VCaP (cell line): ENCODE measurements around the gene KCNIP3.

Experiments used
- H3K27ac ChIP-seq: fragments of 450-650 bp; 2 replicates; pipeline ENCODE4 v1.5.1; 2017
- TF ChIP-seq, protein P1 (sequence below): fragments of 450-650 bp; conservative IDR thresholded peaks from 2 replicates; pipeline ENCODE4 v1.5.1; 2017; ENCODE audit warnings: mild to moderate bottlenecking, moderate library complexity

KCNIP3 gene

DNA sequence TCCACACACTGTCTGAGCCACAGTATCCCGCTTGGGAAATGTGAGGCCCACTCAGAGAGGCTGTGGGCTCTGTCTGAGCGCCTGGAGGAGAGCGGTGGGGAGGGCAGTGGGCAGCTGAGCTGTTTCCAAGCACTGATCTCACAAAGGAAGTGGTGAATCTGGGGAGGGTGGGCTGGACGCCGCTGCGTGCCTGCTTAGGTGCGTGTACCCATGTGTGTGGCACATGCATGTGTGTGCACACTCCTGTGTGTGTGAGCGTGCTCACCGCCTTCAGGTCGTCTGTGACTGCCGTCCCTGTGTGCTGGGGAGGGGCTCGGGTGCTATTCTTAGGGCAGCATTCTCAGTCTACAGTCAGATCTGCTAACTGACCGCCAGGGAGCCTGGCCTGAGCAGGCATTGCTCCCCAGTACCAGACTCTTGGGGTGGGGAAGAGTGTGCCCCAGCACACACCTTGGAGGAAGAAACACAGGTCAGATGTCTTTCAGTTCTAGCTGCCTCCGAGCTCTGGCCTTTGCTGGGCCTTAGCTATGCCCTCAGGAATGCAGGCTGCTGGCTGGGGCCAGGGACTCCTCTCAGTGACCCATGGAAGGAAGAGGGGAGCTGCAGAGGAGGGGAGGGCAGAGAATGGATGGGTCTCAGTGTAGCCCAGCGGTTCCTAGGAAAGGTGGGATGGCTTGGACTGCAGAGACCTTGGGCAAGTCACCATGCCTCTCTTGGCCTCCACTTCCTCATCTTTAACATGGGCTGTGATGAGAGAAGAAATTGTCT lies 31.4 kb downstream of the KCNIP3 start:
- no peak overlapping the region for H3K27ac ChIP-seq
- TF ChIP-seq, protein P1, sequence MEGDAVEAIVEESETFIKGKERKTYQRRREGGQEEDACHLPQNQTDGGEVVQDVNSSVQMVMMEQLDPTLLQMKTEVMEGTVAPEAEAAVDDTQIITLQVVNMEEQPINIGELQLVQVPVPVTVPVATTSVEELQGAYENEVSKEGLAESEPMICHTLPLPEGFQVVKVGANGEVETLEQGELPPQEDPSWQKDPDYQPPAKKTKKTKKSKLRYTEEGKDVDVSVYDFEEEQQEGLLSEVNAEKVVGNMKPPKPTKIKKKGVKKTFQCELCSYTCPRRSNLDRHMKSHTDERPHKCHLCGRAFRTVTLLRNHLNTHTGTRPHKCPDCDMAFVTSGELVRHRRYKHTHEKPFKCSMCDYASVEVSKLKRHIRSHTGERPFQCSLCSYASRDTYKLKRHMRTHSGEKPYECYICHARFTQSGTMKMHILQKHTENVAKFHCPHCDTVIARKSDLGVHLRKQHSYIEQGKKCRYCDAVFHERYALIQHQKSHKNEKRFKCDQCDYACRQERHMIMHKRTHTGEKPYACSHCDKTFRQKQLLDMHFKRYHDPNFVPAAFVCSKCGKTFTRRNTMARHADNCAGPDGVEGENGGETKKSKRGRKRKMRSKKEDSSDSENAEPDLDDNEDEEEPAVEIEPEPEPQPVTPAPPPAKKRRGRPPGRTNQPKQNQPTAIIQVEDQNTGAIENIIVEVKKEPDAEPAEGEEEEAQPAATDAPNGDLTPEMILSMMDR = no peak

DNA sequence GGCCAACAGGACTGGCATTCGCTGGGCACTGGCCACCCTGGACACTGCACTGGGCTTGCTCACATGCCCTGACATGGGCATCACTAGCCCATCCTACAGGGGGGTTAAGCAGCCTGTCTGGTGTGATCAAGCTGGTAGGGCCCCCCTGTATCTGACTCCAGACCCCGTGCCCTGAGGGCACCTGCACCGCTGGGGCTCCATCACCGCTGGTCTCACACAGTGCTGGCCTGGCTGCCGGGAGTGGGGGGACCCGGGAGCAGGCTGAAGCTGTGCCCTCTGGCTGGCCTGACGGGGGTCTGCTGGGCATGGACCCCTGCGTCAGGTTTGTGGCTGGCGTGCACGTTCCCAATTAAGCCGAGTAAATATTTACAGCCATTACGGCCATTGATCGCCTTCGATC lies 32.3 kb downstream of the KCNIP3 start:
- H3K27ac ChIP-seq = no peak overlapping the region
- TF ChIP-seq, protein P1 = no peak

DNA sequence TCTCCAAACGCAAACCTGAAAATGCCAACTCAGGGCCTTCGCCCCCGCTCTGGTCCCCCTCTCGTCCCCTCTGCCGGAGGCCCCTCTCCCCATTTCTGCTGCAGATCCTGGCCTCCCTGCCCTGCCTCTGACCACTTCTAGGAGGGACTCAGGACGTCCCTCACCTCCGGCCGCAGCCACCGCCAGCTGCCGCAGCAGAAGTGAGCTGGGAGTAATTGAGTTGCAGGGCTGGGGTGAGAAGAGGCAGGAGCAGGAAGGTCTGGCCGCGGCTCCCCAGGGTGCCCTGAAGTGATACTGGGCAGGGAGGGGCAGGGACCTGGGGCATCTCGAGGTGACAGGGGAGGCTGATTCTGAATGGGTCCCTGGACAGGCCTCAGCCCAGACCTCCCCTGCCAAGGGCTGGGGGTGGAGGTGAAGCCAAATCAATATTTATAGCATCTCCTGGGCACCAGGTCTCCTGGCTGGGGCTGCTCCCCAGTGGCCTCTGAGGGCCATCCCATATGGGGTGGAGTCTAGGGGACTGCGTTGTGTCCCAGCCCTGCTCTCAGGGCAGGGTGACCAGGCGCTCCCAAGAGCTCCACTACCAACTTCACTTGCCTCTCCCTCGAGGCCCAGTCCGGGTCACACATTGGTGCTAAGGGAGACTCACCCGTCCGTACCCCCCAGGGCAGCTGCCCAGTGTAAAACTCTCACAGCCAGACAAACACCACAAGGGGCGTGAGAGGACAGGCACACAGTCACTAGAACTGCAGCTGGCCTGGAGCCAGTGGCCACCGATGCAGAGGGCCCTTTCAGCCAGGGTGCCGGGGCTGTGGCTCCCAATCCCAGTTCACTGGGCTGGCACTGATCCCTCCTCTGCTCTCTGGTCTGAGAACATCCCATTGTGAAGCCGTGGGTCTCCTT lies 33.0 kb downstream of the KCNIP3 start:
- peak overlapping the region; percentile 56 for H3K27ac ChIP-seq
- TF ChIP-seq, protein P1 = peak; percentile 56

DNA sequence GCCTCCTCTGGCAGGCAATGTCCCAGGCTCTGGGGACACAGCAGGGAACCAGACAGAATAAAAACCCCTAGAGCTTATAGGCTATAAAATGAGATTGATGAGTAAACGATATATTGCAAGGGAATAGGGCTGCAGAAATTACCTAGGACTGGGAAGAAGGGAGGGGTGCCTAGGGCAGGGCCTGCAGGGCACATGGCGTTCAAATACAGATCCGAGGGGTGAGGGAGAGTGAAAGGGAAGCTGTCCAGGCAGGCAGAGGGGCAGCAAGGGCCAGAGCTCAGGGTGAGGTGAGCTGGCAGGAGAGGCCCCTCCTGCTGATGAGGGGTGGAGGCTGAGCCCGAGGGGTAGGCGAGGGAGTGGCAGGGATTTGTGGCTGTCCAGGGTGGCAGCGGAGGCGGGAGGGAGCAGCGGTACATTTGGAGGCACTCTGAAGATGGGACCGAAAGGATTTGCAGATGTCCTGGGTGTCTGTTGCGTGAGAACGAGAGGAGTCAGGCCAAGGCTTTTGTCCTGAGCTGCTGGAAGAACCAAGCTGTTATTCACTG lies 33.7 kb downstream of the KCNIP3 start:
- TF ChIP-seq, protein P1 = 0 out of 2 replicates have a peak, but pooled peaks have one; percentile 13
- H3K27ac ChIP-seq = peak overlapping the region; percentile 56

DNA sequence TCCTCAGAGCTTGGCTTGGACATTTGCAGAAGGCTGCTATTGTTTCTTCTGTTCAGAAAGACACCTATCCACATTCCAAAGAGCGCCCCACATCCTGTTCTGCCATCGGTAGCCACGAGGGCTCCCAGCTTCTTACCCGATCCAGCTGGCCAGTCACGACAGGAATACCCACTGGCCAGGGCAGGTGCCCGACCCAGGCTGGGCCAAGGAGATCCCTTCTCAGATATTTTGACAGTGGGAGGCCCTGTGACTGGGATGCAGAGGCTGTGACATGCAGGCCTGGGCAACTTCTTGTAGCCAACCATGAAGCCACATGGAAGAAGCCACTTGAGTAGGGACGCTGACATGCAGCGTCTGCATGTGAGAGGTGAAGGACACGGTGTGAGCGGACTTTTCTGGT lies 34.5 kb downstream of the KCNIP3 start:
- no peak overlapping the region for H3K27ac ChIP-seq
- TF ChIP-seq, protein P1 = no peak

DNA sequence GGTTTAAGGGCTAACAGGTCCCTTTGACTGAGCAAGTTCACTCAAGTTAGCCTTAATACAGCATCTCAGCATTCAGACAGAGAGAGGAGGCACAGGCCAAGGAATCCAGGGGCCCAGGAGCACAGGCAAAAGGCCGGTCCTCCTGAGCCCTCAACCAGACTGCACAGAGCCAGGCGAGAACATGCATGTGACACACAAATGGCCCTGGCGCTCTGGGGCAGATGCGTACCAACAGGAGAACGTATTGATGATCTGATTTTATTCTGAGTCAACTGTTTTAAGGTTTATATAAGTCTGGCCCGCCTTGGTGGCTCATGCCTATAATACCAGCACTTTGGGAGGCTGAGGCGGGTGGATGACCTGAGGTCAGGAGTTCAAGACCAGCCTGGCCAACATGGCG lies 34.9 kb downstream of the KCNIP3 start:
- no peak overlapping the region; the same call in 1 of the 2 replicates for H3K27ac ChIP-seq
- TF ChIP-seq, protein P1 = no peak

DNA sequence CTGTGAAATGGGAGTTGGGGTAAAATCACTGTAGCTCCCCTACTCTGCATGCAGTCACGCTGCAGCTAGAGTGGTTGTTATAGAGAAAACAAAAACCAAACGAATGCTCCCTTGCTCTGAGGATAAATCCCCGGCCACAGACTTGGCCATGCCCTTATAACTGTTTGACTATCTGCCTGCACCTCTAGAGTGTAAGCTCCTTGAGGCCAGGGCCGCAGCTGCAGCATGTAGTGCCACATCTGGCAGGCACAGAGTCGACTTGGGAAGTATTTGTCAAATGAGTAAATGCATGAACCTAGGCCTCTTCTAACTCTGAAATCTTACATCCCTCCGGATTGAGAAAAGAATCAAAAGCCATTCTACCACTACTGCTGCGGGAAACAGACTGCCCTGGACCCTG lies 35.9 kb downstream of the KCNIP3 start:
- H3K27ac ChIP-seq = peak overlapping the region; percentile 82
- TF ChIP-seq, protein P1 = no peak
